ENCODE results near the gene PPP1R37.
A peak's percentile ranks its signal among the peaks of the same experiment; 100 is the strongest.

PPP1R37 gene

GRCh38 chr19:45175515-45176345 is 82.8 kb downstream of the PPP1R37 start:
- DNase-seq = no peak

- DNase-seq = no peak
Measured at GRCh38 chr19:45177817-45178261, 84.9 kb downstream of the PPP1R37 start, which contains the start of gene TRAPPC6A. TSS of gene TRAPPC6A (minus strand) at chr19:45178237. CDS start at chr19:45178218, 19 bp downstream.

GRCh38 chr19:45178262-45179071 is 85.5 kb downstream of the PPP1R37 start, which contains the start of gene BLOC1S3:
TSS of gene BLOC1S3 (plus strand) at chr19:45178784. CDS start at chr19:45179297, 513 bp downstream.
- peak; percentile 100 for DNase-seq

GRCh38 chr19:45179072-45179891 is 86.3 kb downstream of the PPP1R37 start:
- DNase-seq = no peak

- no peak for DNase-seq
Measured at GRCh38 chr19:45179892-45180370, 87.0 kb downstream of the PPP1R37 start.

GRCh38 chr19:45180936-45181335 is 88.0 kb downstream of the PPP1R37 start:
- DNase-seq = no peak

GRCh38 chr19:45182758-45183157 is 89.8 kb downstream of the PPP1R37 start:
- no peak for DNase-seq

GRCh38 chr19:45184115-45184514 is 91.1 kb downstream of the PPP1R37 start:
- no peak for DNase-seq

GRCh38 chr19:45186509-45187334 is 93.7 kb downstream of the PPP1R37 start:
- no peak for DNase-seq

GRCh38 chr19:45187421-45188100 is 94.6 kb downstream of the PPP1R37 start:
- no peak for DNase-seq

GRCh38 chr19:45189971-45190370 is 97.0 kb downstream of the PPP1R37 start:
- no peak for DNase-seq

GRCh38 chr19:45191375-45191774 is 98.4 kb downstream of the PPP1R37 start:
- DNase-seq = no peak

- no peak for DNase-seq
Measured at GRCh38 chr19:45195764-45196163, 102.8 kb downstream of the PPP1R37 start.

Data from SIG-M5 (cell line).